ENCODE measurements around the gene KCTD2.
A peak's percentile ranks its signal among the peaks of the same experiment; 100 is the strongest.

Gene KCTD2

GRCh38 chr17:75077496-75078283 is 30.7 kb downstream of the KCTD2 start:
- no peak for TF ChIP-seq JUND (IDR thresholded peaks at IDR 0.05; ENCODE audit: low read depth)
- no peak for DNase-seq (ENCODE audit: low read depth in 1 of 2, low spot score in 1 of 2)
- in situ Hi-C loops (cut with HindIII; ENCODE audit: low pct_unique_long_range_greater_than_20kb, low sequenced_read_pairs): no loop called here

GRCh38 chr17:75078284-75079022 is 31.4 kb downstream of the KCTD2 start:
- in situ Hi-C loops (cut with HindIII; ENCODE audit: low pct_unique_long_range_greater_than_20kb, low sequenced_read_pairs): no loop called here
- TF ChIP-seq JUND (IDR thresholded peaks at IDR 0.05; ENCODE audit: low read depth): no peak; the same call in 1 of the 2 replicates
- peak; percentile 76 to 82 for DNase-seq (ENCODE audit: low read depth in 1 of 2, low spot score in 1 of 2)

- TF ChIP-seq JUND (IDR thresholded peaks at IDR 0.05; ENCODE audit: low read depth): no peak
- no peak for DNase-seq (ENCODE audit: low read depth in 1 of 2, low spot score in 1 of 2)
- in situ Hi-C loops (cut with HindIII; ENCODE audit: low pct_unique_long_range_greater_than_20kb, low sequenced_read_pairs): no loop called here
Observed at GRCh38 chr17:75079023-75079373, 32.0 kb downstream of the KCTD2 start.

GRCh38 chr17:75081611-75082540 is 34.9 kb downstream of the KCTD2 start:
- TF ChIP-seq JUND (IDR thresholded peaks at IDR 0.05; ENCODE audit: low read depth): no peak
- no peak for DNase-seq (ENCODE audit: low read depth in 1 of 2, low spot score in 1 of 2)
- in situ Hi-C loops (cut with HindIII; ENCODE audit: low pct_unique_long_range_greater_than_20kb, low sequenced_read_pairs): no loop called here

- no peak for TF ChIP-seq JUND (IDR thresholded peaks at IDR 0.05; ENCODE audit: low read depth)
- in situ Hi-C loops (cut with HindIII; ENCODE audit: low pct_unique_long_range_greater_than_20kb, low sequenced_read_pairs): no loop called here
- DNase-seq (ENCODE audit: low read depth in 1 of 2, low spot score in 1 of 2): no peak
Observed at GRCh38 chr17:75082683-75083082, 35.7 kb downstream of the KCTD2 start.

- in situ Hi-C loops (cut with HindIII; ENCODE audit: low pct_unique_long_range_greater_than_20kb, low sequenced_read_pairs): no loop called here
- DNase-seq (ENCODE audit: low read depth in 1 of 2, low spot score in 1 of 2): peak in 1 of 2 experiments; percentile 67
- TF ChIP-seq JUND (IDR thresholded peaks at IDR 0.05; ENCODE audit: low read depth): no peak
Observed at GRCh38 chr17:75084039-75084660, 37.1 kb downstream of the KCTD2 start.

- TF ChIP-seq JUND (IDR thresholded peaks at IDR 0.05; ENCODE audit: low read depth): no peak
- no peak for DNase-seq (ENCODE audit: low read depth in 1 of 2, low spot score in 1 of 2)
- in situ Hi-C loops (cut with HindIII; ENCODE audit: low pct_unique_long_range_greater_than_20kb, low sequenced_read_pairs): no loop called here
Observed at GRCh38 chr17:75086496-75087181, 39.6 kb downstream of the KCTD2 start.

GRCh38 chr17:75087182-75087557 is 40.1 kb downstream of the KCTD2 start:
- TF ChIP-seq JUND (IDR thresholded peaks at IDR 0.05; ENCODE audit: low read depth): no peak
- no peak for DNase-seq (ENCODE audit: low read depth in 1 of 2, low spot score in 1 of 2)
- in situ Hi-C loops (cut with HindIII; ENCODE audit: low pct_unique_long_range_greater_than_20kb, low sequenced_read_pairs): no loop called here

- TF ChIP-seq JUND (IDR thresholded peaks at IDR 0.05; ENCODE audit: low read depth): no peak
- in situ Hi-C loops (cut with HindIII; ENCODE audit: low pct_unique_long_range_greater_than_20kb, low sequenced_read_pairs): no loop called here
- DNase-seq (ENCODE audit: low read depth in 1 of 2, low spot score in 1 of 2): peak; percentile 81 to 97
Observed at GRCh38 chr17:75087558-75088453, 40.8 kb downstream of the KCTD2 start, which contains the start of gene SLC16A5. Gene SLC16A5, plus strand, starts transcription at chr17:75087954. Its CDS starts 5,683 bp downstream, at chr17:75093637.

GRCh38 chr17:75088465-75089417 is 41.7 kb downstream of the KCTD2 start:
- no peak for DNase-seq (ENCODE audit: low read depth in 1 of 2, low spot score in 1 of 2)
- TF ChIP-seq JUND (IDR thresholded peaks at IDR 0.05; ENCODE audit: low read depth): no peak
- in situ Hi-C loops (cut with HindIII; ENCODE audit: low pct_unique_long_range_greater_than_20kb, low sequenced_read_pairs): no loop called here
